H1 (cell line): Measurements from ENCODE around the gene RALGAPA1. TPM values are rescaled to one million over a fixed set of nuclear protein-coding genes. Genes with fewer than 3 reads are reported as not detected.

Experiments
- CTCF ChIA-PET: fragments of 300-600 bp; sonication (Branson Sonifier 250); formaldehyde crosslinking; loops from one replicate; lab custom pipeline; 2021; ENCODE audit not compliant: partially characterized antibody; lab: Charles Lee
- POLR2A ChIA-PET: fragments of 300-600 bp; sonication (Branson Sonifier 250); formaldehyde crosslinking; loops from one replicate; lab custom pipeline; 2021; ENCODE audit warnings: inconsistent platforms; ENCODE audit not compliant: partially characterized antibody; lab: Charles Lee
- DNase-seq, 2 experiments: peaks; one replicate each; pipeline versions ENCODE4 v3.0.0 to v3.0.0-alpha.2; 2010 to 2022; ENCODE audit warnings: low spot score in 2 of 2, low read depth in 1 of 2, mixed read lengths in 1 of 2
- FAIRE-seq: peaks from 2 replicates; lab custom pipeline; 2011; peaks lifted over from hg19 to GRCh38; lab: Jason Lieb, UNC
- H2AFZ ChIP-seq: 2 replicates; pipeline ENCODE4 v1.8.1; 2012; ENCODE audit warnings: low read length, inconsistent platforms
- H2AK5ac ChIP-seq: 2 replicates; pipeline ENCODE4 v1.6.1; 2013; ENCODE audit warnings: low read depth, low read length
- H2BK120ac ChIP-seq: replicated peaks from 2 replicates; pipeline ENCODE3; 2013; ENCODE audit warnings: low read depth, low read length, inconsistent platforms
- H2BK12ac ChIP-seq: 2 replicates; pipeline ENCODE4 v1.6.1; 2013; ENCODE audit warnings: low read depth, low read length
- H2BK15ac ChIP-seq: 2 replicates; pipeline ENCODE4 v1.6.1; 2013; ENCODE audit warnings: low read length
- H2BK20ac ChIP-seq: 2 replicates; pipeline ENCODE4 v1.6.1; 2013; ENCODE audit warnings: low read length
- H2BK5ac ChIP-seq: 2 replicates; pipeline ENCODE4 v1.6.1; 2013; ENCODE audit warnings: low read depth, low read length
- H3K14ac ChIP-seq: 2 replicates; pipeline ENCODE4 v1.6.1; 2013; ENCODE audit warnings: inconsistent platforms; ENCODE audit not compliant: insufficient read length
- H3K18ac ChIP-seq: 2 replicates; pipeline ENCODE4 v1.6.1; 2013; ENCODE audit warnings: low read length; ENCODE audit errors: extremely low read depth
- H3K23ac ChIP-seq: 2 replicates; pipeline ENCODE4 v1.6.1; 2013; ENCODE audit warnings: inconsistent platforms; ENCODE audit not compliant: insufficient read length
- H3K23me2 ChIP-seq: 2 replicates; pipeline ENCODE4 v1.6.1; 2013; ENCODE audit warnings: low read depth, low read length
- H3K27ac ChIP-seq: 2 replicates; pipeline ENCODE4 v1.6.1; 2011; ENCODE audit warnings: low read depth, low read length, inconsistent platforms
- H3K27me3 ChIP-seq, 4 experiments: replicated peaks in 1 of 4; 1 replicate in 1 of 4; 2 replicates in 3 of 4; pipeline versions ENCODE4 v1.6.1 to v1.8.1; 2011 to 2013; ENCODE audit warnings: low read length in 3 of 4, mild to moderate bottlenecking in 3 of 4, inconsistent platforms in 2 of 4, mixed read lengths in 2 of 4, moderate library complexity in 1 of 4; ENCODE audit not compliant: control insufficient read depth in 3 of 4, insufficient read depth in 3 of 4; ENCODE audit errors: extremely low read depth in 1 of 4
- H3K36me3 ChIP-seq, 4 experiments: 2 replicates each; pipeline versions ENCODE4 v1.6.1 to v1.8.1; 2011 to 2013; ENCODE audit warnings: mild to moderate bottlenecking in 4 of 4, low read length in 3 of 4, moderate library complexity in 2 of 4, control low read depth in 1 of 4, inconsistent platforms in 1 of 4; ENCODE audit not compliant: insufficient read depth in 4 of 4, control insufficient read depth in 2 of 4
- H3K4ac ChIP-seq: replicated peaks from 2 replicates; pipeline ENCODE3; 2013; ENCODE audit warnings: low read length, low read depth, mixed read lengths, inconsistent platforms; ENCODE audit not compliant: insufficient read length
- H3K4me1 ChIP-seq, 4 experiments: replicated peaks in 1 of 4; 1 replicate in 1 of 4; 2 replicates in 3 of 4; pipeline versions ENCODE4 v1.6.1 to v1.8.1; 2011 to 2013; ENCODE audit warnings: low read length in 3 of 4, inconsistent platforms in 2 of 4, mixed read lengths in 1 of 4; ENCODE audit not compliant: insufficient read depth in 4 of 4, control insufficient read depth in 3 of 4
- H3K4me2 ChIP-seq, 2 experiments: 2 replicates each; pipeline versions ENCODE4 v1.6.1 to v1.8.1; 2011 to 2013; ENCODE audit warnings: low read depth in 2 of 2, low read length in 2 of 2, control low read depth in 1 of 2, inconsistent platforms in 1 of 2, mild to moderate bottlenecking in 1 of 2; ENCODE audit not compliant: insufficient read depth in 1 of 2
- H3K4me3 ChIP-seq, 4 experiments: fragments of 200-600, 300-600 bp in 1 of 4; sonication (generic), shearing (Covaris generic), sonication (Bioruptor Twin) in 1 of 4; 2 replicates each; pipeline versions ENCODE4 v1.5.1 to v1.8.1; 2011 to 2016; ENCODE audit warnings: low read length in 4 of 4, low read depth in 3 of 4, control low read depth in 2 of 4, inconsistent platforms in 2 of 4, mild to moderate bottlenecking in 2 of 4, mixed read lengths in 1 of 4, moderate library complexity in 1 of 4; ENCODE audit not compliant: insufficient read depth in 2 of 4; ENCODE audit errors: extremely low read depth in 1 of 4
- H3K56ac ChIP-seq: replicated peaks from 2 replicates; pipeline ENCODE3; 2013; ENCODE audit warnings: low read depth, mild to moderate bottlenecking, mixed read lengths, low read length, inconsistent platforms; ENCODE audit not compliant: insufficient read length
- H3K79me1 ChIP-seq: 2 replicates; pipeline ENCODE4 v1.6.1; 2013; ENCODE audit warnings: low read depth, low read length, control low read depth
- H3K79me2 ChIP-seq, 2 experiments: 2 replicates each; pipeline versions ENCODE4 v1.6.1 to v1.8.1; 2012 to 2013; ENCODE audit warnings: low read length in 2 of 2, mild to moderate bottlenecking in 2 of 2, inconsistent platforms in 1 of 2; ENCODE audit not compliant: insufficient read depth in 2 of 2, control insufficient read depth in 1 of 2
- H3K9ac ChIP-seq, 4 experiments: replicated peaks in 1 of 4; 1 replicate in 1 of 4; 2 replicates in 3 of 4; pipeline versions ENCODE4 v1.6.1 to v1.8.1; 2011 to 2013; ENCODE audit warnings: low read depth in 3 of 4, low read length in 3 of 4, control low read depth in 2 of 4, mild to moderate bottlenecking in 2 of 4, moderate library complexity in 2 of 4, inconsistent platforms in 1 of 4; ENCODE audit errors: extremely low read depth in 1 of 4
- H3K9me3 ChIP-seq, 2 experiments: 2 replicates each; pipeline versions ENCODE4 v1.6.1 to v1.8.1; 2012 to 2013; ENCODE audit warnings: mild to moderate bottlenecking in 2 of 2, moderate library complexity in 2 of 2, control low read depth in 1 of 2, inconsistent platforms in 1 of 2, low read depth in 1 of 2, low read length in 1 of 2, mixed read lengths in 1 of 2; ENCODE audit not compliant: insufficient read depth in 2 of 2
- H4K20me1 ChIP-seq, 2 experiments: replicated peaks in 1 of 2; 2 replicates each; pipeline versions ENCODE3 to v1.8.1; 2011 to 2013; ENCODE audit warnings: inconsistent platforms in 2 of 2, low read length in 2 of 2, mild to moderate bottlenecking in 1 of 2; ENCODE audit not compliant: insufficient read depth in 2 of 2, control insufficient read depth in 1 of 2
- H4K5ac ChIP-seq: 2 replicates; pipeline ENCODE4 v1.6.1; 2013; ENCODE audit warnings: low read length, low read depth, mixed read lengths, inconsistent platforms; ENCODE audit not compliant: insufficient read length
- H4K8ac ChIP-seq: 2 replicates; pipeline ENCODE4 v1.8.0; 2013; ENCODE audit warnings: mild to moderate bottlenecking, moderate library complexity, low read length, inconsistent platforms; ENCODE audit not compliant: insufficient read depth; ENCODE audit errors: extremely low read depth
- H4K91ac ChIP-seq: replicated peaks from 2 replicates; pipeline ENCODE3; 2013; ENCODE audit warnings: low read length, mixed read lengths, inconsistent platforms; ENCODE audit not compliant: insufficient read length
- CREB1 ChIP-seq: IDR thresholded peaks from 2 replicates; pipeline ENCODE4 v1.6.1; 2012; ENCODE audit warnings: inconsistent platforms
- RXRA ChIP-seq: IDR thresholded peaks from 2 replicates; pipeline ENCODE4 v1.6.1; 2011; ENCODE audit warnings: low read depth, mild to moderate bottlenecking, low read length, moderate library complexity; ENCODE audit not compliant: insufficient read depth
- SP2 ChIP-seq: IDR thresholded peaks from 2 replicates; pipeline ENCODE4 v1.6.1; 2012; ENCODE audit warnings: mild to moderate bottlenecking, low read length, inconsistent platforms
- TCF12 ChIP-seq: IDR thresholded peaks from 2 replicates; pipeline ENCODE4 v1.6.1; 2011; ENCODE audit warnings: low read depth, mild to moderate bottlenecking, low read length
- YY1 ChIP-seq: IDR thresholded peaks from 2 replicates; pipeline ENCODE4 v1.6.1; 2011; ENCODE audit warnings: low read depth, mild to moderate bottlenecking, low read length
- whole genome bisulfite sequencing, 2 experiments: shearing (Covaris generic) in 1 of 2; methylation state at CpG; one replicate each; pipeline versions ENCODE4 v1.1.6 to v1.1.7; 2013 to 2015; ENCODE audit warnings: low lambda C conversion rate in 2 of 2, mixed read lengths in 2 of 2, inconsistent platforms in 1 of 2, low coverage in 1 of 2, missing lambda C conversion rate in 1 of 2; ENCODE audit not compliant: insufficient replicate concordance in 2 of 2, insufficient coverage in 1 of 2, insufficient read length in 1 of 2; ENCODE audit errors: extremely low coverage in 1 of 2, missing lambda C conversion rate in 1 of 2; 5-methylcytosine and 5-hydroxymethylcytosine counted together
- polyA plus RNA-seq, 7 experiments: library from polyadenylated mRNA; depleted of rRNA in 3 of 7; stranded (reverse) in 5 of 7; unstranded in 2 of 7; fragments of >200 nt in 5 of 7; fragments of 200-250 nt in 2 of 7; gene quantifications; 1 replicate in 5 of 7; 2 replicates in 1 of 7; 4 replicates in 1 of 7; pipeline versions ENCODE4 v1.2.1 to v1.2.3, GENCODE V29; 2011 to 2013; ENCODE audit warnings: missing spikeins in 2 of 7, mixed read lengths in 2 of 7
- total RNA-seq: library from RNA; stranded (reverse); fragmentation: NEBNext Ultra II Directional; extraction: Animal tissue kit (Norgen Biotek cat#: 25700); gene quantifications from 2 replicates; pipeline ENCODE4 v1.2.1, GENCODE V29; 2021

The RALGAPA1 gene
- total and polyA plus RNA-seq, 2 of the 8 experiments (the other 6 are each of a cell fraction or from before 2014, with no cell fraction given) = 4.2 to 26.7 TPM

DNA sequence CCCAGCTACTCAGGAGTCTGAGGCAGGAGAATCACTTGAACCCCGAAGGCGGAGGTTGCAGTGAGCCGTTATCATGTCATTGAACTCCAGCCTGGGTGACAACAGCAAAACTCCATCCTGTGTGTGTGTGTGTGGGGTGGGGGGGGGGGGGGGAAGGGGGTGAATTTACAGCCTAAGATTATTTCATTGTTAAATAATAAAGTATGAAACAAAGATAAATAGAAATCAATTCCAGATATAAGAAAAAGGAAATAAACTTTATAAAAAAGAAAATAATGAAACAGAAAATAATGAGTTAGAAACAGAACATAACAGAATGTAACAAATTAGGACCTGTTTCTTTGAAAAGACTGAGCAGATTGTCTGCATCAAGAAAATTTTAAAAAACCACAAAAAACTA, 191.6 kb downstream of the RALGAPA1 start:
- H3K9me3 ChIP-seq = no peaks in the 10 kb centered on the region
- H3K27me3 ChIP-seq = no peaks in the 10 kb centered on the region
- no peak overlapping the region for H2AK5ac ChIP-seq
- no peak for TF ChIP-seq RXRA
- TF ChIP-seq YY1 = no peak
- no peak for TF ChIP-seq SP2
- no peak for TF ChIP-seq TCF12
- no peak for TF ChIP-seq CREB1
- TF ChIP-seq, all 59 proteins: peak for 0
- no peak overlapping the region for H2BK20ac ChIP-seq
- H2BK12ac ChIP-seq = no peak overlapping the region
- H3K23me2 ChIP-seq = no peaks in the 10 kb centered on the region
- no peak overlapping the region for H3K4ac ChIP-seq
- no peak overlapping the region for H3K56ac ChIP-seq
- H3K4me1 ChIP-seq = no peaks in the 10 kb centered on the region
- no peak overlapping the region for H3K18ac ChIP-seq
- H3K4me3 ChIP-seq = no peak overlapping the region
- H3K27ac ChIP-seq = no peak overlapping the region
- H3K23ac ChIP-seq = no peak overlapping the region
- H2BK15ac ChIP-seq = no peak overlapping the region
- H2BK5ac ChIP-seq = no peak overlapping the region
- no peak overlapping the region for H2BK120ac ChIP-seq
- no CpG with 5 or more reads among the region's 3 CpGs for WGBS, 2 experiments
- FAIRE-seq = no peak
- no peak overlapping the region for H2AFZ ChIP-seq
- ChIA-PET CTCF (no interaction called here), POLR2A (no interaction called here)
- no peaks in the 10 kb centered on the region for H4K20me1 ChIP-seq
- no peak overlapping the region for H3K14ac ChIP-seq
- DNase-seq = no peak
- no peak overlapping the region for H4K91ac ChIP-seq
- no peak overlapping the region for H4K5ac ChIP-seq
- H3K9ac ChIP-seq = no peak overlapping the region
- H3K36me3 ChIP-seq = no peaks in the 10 kb centered on the region; a peak in 1 of 8 replicates
- no peak overlapping the region for H4K8ac ChIP-seq
- no peaks in the 10 kb centered on the region for H3K79me1 ChIP-seq
- no peak overlapping the region for H3K4me2 ChIP-seq
- no peaks in the 10 kb centered on the region for H3K79me2 ChIP-seq
